IMR-90 (cell line): ENCODE results near the gene MED12L. TPM values are rescaled to one million over a fixed set of nuclear protein-coding genes. Genes with fewer than 3 reads are reported as not detected.

Experiments used
- ATAC-seq: fragments of 200-7000 bp; cut with Tn5 transposase; 2 replicates; pipeline ENCODE4 v1.9.1; 2020; ENCODE audit warnings: low read depth, mild to moderate bottlenecking, moderate library complexity
- BruUV-seq: library from RNA; stranded (reverse); fragments of 400-500 nt; replicated peaks from 2 replicates; lab custom pipeline; 2021; lab: Mats Ljungman, UMichigan
- CTCF ChIA-PET: fragments of 300-600 bp; formaldehyde crosslinking; extraction: SDS; loops from one replicate; lab custom pipeline; 2021; ENCODE audit warnings: antibody characterized with exemption; lab: Yijun Ruan, JAX
- POLR2A ChIA-PET: fragments of 300-600 bp; sonication (Branson Sonifier 250); formaldehyde crosslinking; loops from one replicate; lab custom pipeline; 2022; ENCODE audit warnings: antibody characterized with exemption; ENCODE audit not compliant: unreplicated experiment; lab: Charles Lee
- DNase-seq: peaks from one replicate; pipeline ENCODE4 v3.0.0; 2013
- H2AFZ ChIP-seq: replicated peaks from 2 replicates; pipeline ENCODE3; 2013; ENCODE audit warnings: low read length, mild to moderate bottlenecking; ENCODE audit not compliant: poor library complexity
- H2AK5ac ChIP-seq: 2 replicates; pipeline ENCODE4 v1.6.1; 2013; ENCODE audit warnings: low read depth, low read length, inconsistent platforms
- H2AK9ac ChIP-seq: replicated peaks from 2 replicates; pipeline ENCODE3; 2013; ENCODE audit warnings: mild to moderate bottlenecking, low read depth, low read length, moderate library complexity; ENCODE audit not compliant: poor library complexity
- H2BK120ac ChIP-seq: 2 replicates; pipeline ENCODE4 v1.6.1; 2013; ENCODE audit warnings: low read depth, low read length, inconsistent platforms
- H2BK15ac ChIP-seq: 3 replicates; pipeline ENCODE4 v1.6.1; 2013; ENCODE audit warnings: low read depth, low read length, inconsistent platforms
- H2BK20ac ChIP-seq: 2 replicates; pipeline ENCODE4 v1.6.1; 2013; ENCODE audit warnings: low read depth, mild to moderate bottlenecking, inconsistent platforms, low read length, moderate library complexity
- H2BK5ac ChIP-seq: 2 replicates; pipeline ENCODE4 v1.6.1; 2013; ENCODE audit warnings: mild to moderate bottlenecking, low read depth, low read length, inconsistent platforms; ENCODE audit not compliant: poor library complexity, severe bottlenecking
- H3K14ac ChIP-seq: replicated peaks from 2 replicates; pipeline ENCODE4 v1.6.1; 2013; ENCODE audit warnings: low read depth, low read length, inconsistent platforms
- H3K18ac ChIP-seq: 2 replicates; pipeline ENCODE4 v1.6.1; 2013; ENCODE audit warnings: low read depth, low read length, control low read depth
- H3K23ac ChIP-seq: 2 replicates; pipeline ENCODE4 v1.6.1; 2013; ENCODE audit warnings: low read depth, low read length, inconsistent platforms
- H3K27ac ChIP-seq: 2 replicates; pipeline ENCODE4 v1.5.1; 2013; ENCODE audit warnings: mild to moderate bottlenecking, control low read depth, low read length; ENCODE audit not compliant: insufficient read depth
- H3K27me3 ChIP-seq: 2 replicates; pipeline ENCODE4 v1.6.1; 2013; ENCODE audit warnings: low read length; ENCODE audit not compliant: control insufficient read depth, insufficient read depth
- H3K36me3 ChIP-seq: 2 replicates; pipeline ENCODE4 v1.6.1; 2013; ENCODE audit warnings: low read length, mixed read lengths; ENCODE audit not compliant: control insufficient read depth, insufficient read depth
- H3K4ac ChIP-seq: 2 replicates; pipeline ENCODE4 v1.6.1; 2013; ENCODE audit warnings: low read depth, low read length, inconsistent platforms
- H3K4me1 ChIP-seq: 2 replicates; pipeline ENCODE4 v1.6.1; 2013; ENCODE audit warnings: low read length, mixed read lengths; ENCODE audit not compliant: control insufficient read depth, insufficient read depth
- H3K4me2 ChIP-seq: 2 replicates; pipeline ENCODE4 v1.6.1; 2013; ENCODE audit warnings: low read depth, mild to moderate bottlenecking, control low read depth, low read length, moderate library complexity
- H3K4me3 ChIP-seq: 2 replicates; pipeline ENCODE4 v1.5.1; 2013; ENCODE audit warnings: low read depth, mild to moderate bottlenecking, control low read depth, low read length, moderate library complexity; ENCODE audit not compliant: insufficient read depth
- H3K56ac ChIP-seq: 2 replicates; pipeline ENCODE4 v1.6.1; 2013; ENCODE audit warnings: low read length, inconsistent platforms; ENCODE audit not compliant: insufficient read depth; ENCODE audit errors: extremely low read depth
- H3K79me1 ChIP-seq, 2 experiments: 2 replicates each; pipeline ENCODE4 v1.6.1; 2013; ENCODE audit warnings: low read length in 2 of 2, inconsistent platforms in 1 of 2, low read depth in 1 of 2
- H3K9ac ChIP-seq: 2 replicates; pipeline ENCODE4 v1.6.1; 2013; ENCODE audit warnings: low read depth, low read length, control low read depth
- H3K9me1 ChIP-seq: 2 replicates; pipeline ENCODE4 v1.6.1; 2013; ENCODE audit warnings: low read length, inconsistent platforms; ENCODE audit not compliant: insufficient read depth
- H3K9me3 ChIP-seq: 2 replicates; pipeline ENCODE4 v1.6.1; 2013; ENCODE audit warnings: low read length; ENCODE audit not compliant: control insufficient read depth, insufficient read depth
- H4K20me1 ChIP-seq: 2 replicates; pipeline ENCODE4 v1.6.1; 2013; ENCODE audit warnings: low read length, inconsistent platforms; ENCODE audit not compliant: insufficient read depth
- H4K5ac ChIP-seq: 2 replicates; pipeline ENCODE4 v1.6.1; 2013; ENCODE audit warnings: mild to moderate bottlenecking, low read depth, low read length, control low read depth
- H4K8ac ChIP-seq, 2 experiments: 2 replicates each; pipeline ENCODE4 v1.6.1; 2013; ENCODE audit warnings: low read depth in 2 of 2, low read length in 2 of 2, control low read depth in 1 of 2, inconsistent platforms in 1 of 2
- H4K91ac ChIP-seq: 2 replicates; pipeline ENCODE4 v1.6.1; 2013; ENCODE audit warnings: low read depth, low read length, inconsistent platforms; ENCODE audit not compliant: insufficient read depth
- CHD1 ChIP-seq: IDR thresholded peaks from 2 replicates; pipeline ENCODE4 v1.6.1; 2012; ENCODE audit warnings: low read depth, low read length, improper control_type of control experiment
- ELK1 ChIP-seq: fragments of 150-350 bp; IDR thresholded peaks from 2 replicates; pipeline ENCODE4 v1.6.1; 2016; ENCODE audit warnings: low read depth, mild to moderate bottlenecking, low read length, moderate library complexity, borderline replicate concordance
- FOS ChIP-seq: fragments of 150-350 bp; IDR thresholded peaks from 2 replicates; pipeline ENCODE4 v1.6.1; 2016; ENCODE audit warnings: low read depth, low read length
- MAZ ChIP-seq: IDR thresholded peaks from 2 replicates; pipeline ENCODE4 v1.6.1; 2012; ENCODE audit warnings: low read depth, mild to moderate bottlenecking, low read length, improper control_type of control experiment, moderate library complexity, borderline replicate concordance
- MXI1 ChIP-seq: IDR thresholded peaks from 2 replicates; pipeline ENCODE4 v1.6.1; 2012; ENCODE audit warnings: low read depth, mild to moderate bottlenecking, low read length, moderate library complexity, borderline replicate concordance
- NFE2L2 ChIP-seq: fragments of 150-350 bp; IDR thresholded peaks from 2 replicates; pipeline ENCODE4 v1.6.1; 2016; ENCODE audit warnings: low read depth, mild to moderate bottlenecking, low read length
- RAD21 ChIP-seq: IDR thresholded peaks from 2 replicates; pipeline ENCODE4 v1.6.1; 2012; ENCODE audit warnings: low read length, improper control_type of control experiment
- WGBS, 2 experiments: methylation state at CpG; one replicate each; pipeline versions ENCODE4 v1.1.5 to v1.1.7; 2013; ENCODE audit warnings: missing lambda C conversion rate in 2 of 2; ENCODE audit not compliant: insufficient read length in 1 of 2; ENCODE audit errors: extremely low coverage in 2 of 2; 5-methylcytosine and 5-hydroxymethylcytosine counted together
- dilution Hi-C: fragments of 300-500 bp; cut with HindIII; formaldehyde crosslinking; loops from one replicate; pipeline ENCODE4 v1.14.3; 2018; ENCODE audit warnings: low sequenced_read_pairs; ENCODE audit not compliant: unreplicated experiment
- in situ Hi-C: fragments of 300-500 bp; cut with MboI; formaldehyde crosslinking; loops from 3 replicates; pipeline ENCODE4 v1.14.3; 2019; ENCODE audit warnings: low sequenced_read_pairs, inconsistent platforms, mixed read lengths
- intact Hi-C: fragments of 100-400 bp; cut with micrococcal nuclease; formaldehyde crosslinking; loops from 2 replicates; pipeline ENCODE4 v1.10.0; 2022
- polyA plus RNA-seq, 3 experiments: library from polyadenylated mRNA; depleted of rRNA; stranded (reverse); fragments of >200 nt; gene quantifications; 2 replicates each; pipeline ENCODE4 v1.2.3, GENCODE V29; 2012; ENCODE audit warnings: low replicate concordance in 1 of 3
- total RNA-seq: library from RNA; depleted of rRNA; stranded (reverse); fragments of >200 nt; gene quantifications from 2 replicates; pipeline ENCODE4 v1.2.3, GENCODE V29; 2012

The MED12L gene
- total and polyA plus RNA-seq, 2 of the 4 experiments (the other 2 are of a cell fraction) = 0.05 to 0.18 TPM

GRCh38 chr3:151350656-151351055 is 265.2 kb downstream of the MED12L start:
- no peak overlapping the region for H3K4me2 ChIP-seq
- H2AK9ac ChIP-seq = no peak overlapping the region
- in situ Hi-C loops (no loop called here), intact Hi-C loops (no loop called here), dilution Hi-C loops (no loop called here)
- no peaks in the 10 kb centered on the region for H3K27me3 ChIP-seq
- H3K56ac ChIP-seq = no peak overlapping the region
- H2BK120ac ChIP-seq = no peak overlapping the region
- TF ChIP-seq NFE2L2 (no peak), MXI1 (no peak), ELK1 (no peak), RAD21 (no peak), MAZ (no peak), FOS (no peak), CHD1 (no peak)
- peak; percentile 10; the same call in 1 of the 2 replicates for ATAC-seq
- H3K18ac ChIP-seq = no peak overlapping the region
- no peak overlapping the region for H3K4ac ChIP-seq
- no peaks in the 10 kb centered on the region for H3K79me1 ChIP-seq
- H2AFZ ChIP-seq = no peak overlapping the region
- no peak overlapping the region for H3K14ac ChIP-seq
- no CpG with 5 or more reads among the region's 1 CpG for WGBS, 2 experiments
- H3K27ac ChIP-seq = no peak overlapping the region
- H2BK20ac ChIP-seq = no peak overlapping the region
- no peak for DNase-seq
- BruUV-seq = no TSS peak
- H4K20me1 ChIP-seq = no peaks in the 10 kb centered on the region
- no peak overlapping the region for H4K8ac ChIP-seq
- H2AK5ac ChIP-seq = no peak overlapping the region
- ChIA-PET CTCF (no interaction called here), POLR2A (no interaction called here)
- no peak overlapping the region for H2BK5ac ChIP-seq
- no peak overlapping the region for H3K23ac ChIP-seq
- H4K91ac ChIP-seq = no peak overlapping the region
- no peak overlapping the region for H3K4me3 ChIP-seq
- no peaks in the 10 kb centered on the region for H3K36me3 ChIP-seq
- no peaks in the 10 kb centered on the region; the same call in 1 of the 2 replicates for H3K9me1 ChIP-seq
- H4K5ac ChIP-seq = no peak overlapping the region
- H3K4me1 ChIP-seq = peaks cover 3% of the 10 kb centered on the region; the same call in 1 of the 2 replicates
- H2BK15ac ChIP-seq = no peak overlapping the region
- no peak overlapping the region for H3K9ac ChIP-seq
- H3K9me3 ChIP-seq = no peaks in the 10 kb centered on the region
